Measurements from ENCODE around the gene LGALS16. TPM values are rescaled to one million over a fixed set of nuclear protein-coding genes. Genes with fewer than 3 reads are reported as not detected.

Gene LGALS16, protein sequence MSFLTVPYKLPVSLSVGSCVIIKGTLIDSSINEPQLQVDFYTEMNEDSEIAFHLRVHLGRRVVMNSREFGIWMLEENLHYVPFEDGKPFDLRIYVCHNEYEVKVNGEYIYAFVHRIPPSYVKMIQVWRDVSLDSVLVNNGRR
- total RNA-seq: not detected in 2 replicates

DNA sequence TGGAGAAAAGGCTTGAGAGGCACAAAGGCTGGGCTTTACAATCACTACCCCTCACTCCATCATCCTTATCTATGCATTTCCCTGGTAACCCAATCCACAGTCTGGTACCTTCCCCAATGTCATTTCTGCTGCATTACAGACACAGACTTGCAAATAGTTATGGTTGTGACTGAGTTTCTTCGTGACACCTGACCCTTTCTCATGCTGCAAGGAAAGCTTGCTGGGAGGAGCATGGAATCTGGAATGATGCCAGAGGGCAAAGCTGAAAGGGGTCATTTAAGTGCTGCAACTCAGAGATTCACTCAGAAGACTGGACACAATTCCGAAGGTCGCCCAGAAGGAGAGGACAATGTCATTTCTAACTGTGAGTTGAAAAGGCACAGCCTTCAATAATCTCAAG lies at the start of gene LGALS16:
LGALS16 (plus strand) TSS at position 301 of the 400 bp plus-strand sequence; CDS start at position 350, 49 bp downstream.

DNA sequence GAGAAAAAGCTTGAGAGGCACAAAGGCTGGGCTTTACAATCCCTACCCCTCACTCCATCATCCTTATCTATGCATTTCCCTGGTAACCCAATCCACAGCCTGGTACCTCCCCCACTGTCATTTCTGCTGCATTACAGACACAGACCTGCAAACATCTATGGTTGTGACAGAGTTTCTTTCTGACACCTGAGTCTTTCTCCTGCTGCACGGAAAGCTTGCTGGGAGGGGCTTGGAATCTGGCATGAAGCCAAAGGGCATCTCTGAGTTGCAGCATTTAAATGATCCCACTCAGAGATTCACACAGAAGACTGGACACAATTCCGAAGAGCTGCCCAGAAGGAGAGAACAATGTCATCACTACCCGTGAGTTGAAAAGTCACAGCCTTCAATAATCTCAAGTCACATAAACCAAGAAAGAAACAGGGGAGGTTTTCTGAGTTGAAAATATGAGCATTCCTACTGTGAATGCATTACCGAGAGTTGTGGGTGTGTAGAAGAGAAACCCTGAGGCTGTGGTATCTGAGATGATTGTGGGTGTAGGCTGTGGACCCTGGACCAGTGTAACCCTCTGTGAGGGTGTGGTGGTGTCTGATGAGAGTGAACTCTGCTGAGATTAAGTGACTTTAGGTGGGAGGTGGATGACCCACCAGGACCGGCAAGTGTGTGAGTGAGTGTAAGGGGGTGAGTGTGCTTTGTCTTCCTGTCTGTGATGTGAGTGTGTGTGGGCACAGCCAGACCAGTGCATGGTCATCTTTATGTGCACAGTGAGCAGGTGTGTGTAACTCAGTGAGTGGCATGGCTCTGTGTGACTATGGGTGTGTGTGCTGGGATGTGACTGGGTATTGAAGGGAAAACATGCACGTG lies 48.7 kb downstream of the LGALS16 start, which contains the start of gene LGALS14:
LGALS14 (plus strand) TSS at position 301 of the 864 bp plus-strand sequence; CDS start at position 349, 48 bp downstream.

Other genes with a start within 250 kb of the LGALS16 start
- gene ZFP36, start 249.1 kb upstream of the LGALS16 start, total RNA-seq: 7.3 and 8.8 TPM in 2 replicates
- 13.1 and 25.5 TPM in 2 replicates for gene PLEKHG2, start 243.2 kb upstream of the LGALS16 start, total RNA-seq
- 127 and 236 TPM in 2 replicates for gene RPS16, start 220.0 kb upstream of the LGALS16 start, total RNA-seq
- 54.5 and 81.5 TPM in 2 replicates for gene SUPT5H, start 210.3 kb upstream of the LGALS16 start, total RNA-seq
- gene TIMM50, start 175.1 kb upstream of the LGALS16 start, total RNA-seq: 70.5 and 72.4 TPM in 2 replicates
- under 0.01 and 0.33 TPM in 2 replicates for gene DLL3, start 157.0 kb upstream of the LGALS16 start, total RNA-seq
- 0.33 TPM in 1 of 2 replicates, not detected in the other for gene SELENOV, start 140.8 kb upstream of the LGALS16 start, total RNA-seq
- gene EID2B, start 123.1 kb upstream of the LGALS16 start, total RNA-seq: 2.6 and 3.3 TPM in 2 replicates
- 10.8 and 15.2 TPM in 2 replicates for gene EID2, start 115.8 kb upstream of the LGALS16 start, total RNA-seq
- not detected in 2 replicates for gene LGALS13, start 53.4 kb upstream of the LGALS16 start, total RNA-seq
- gene LGALS14, start 48.6 kb downstream of the LGALS16 start, total RNA-seq: not detected in 2 replicates
- gene CLC, start 82.1 kb downstream of the LGALS16 start, total RNA-seq: not detected in 2 replicates
- gene LEUTX, start 122.9 kb downstream of the LGALS16 start, total RNA-seq: not detected in 2 replicates
- gene DYRK1B, start 178.2 kb downstream of the LGALS16 start, total RNA-seq: 17.7 and 26.1 TPM in 2 replicates
- 67.5 and 204 TPM in 2 replicates for gene FBL, start 190.5 kb downstream of the LGALS16 start, total RNA-seq

Data from smooth muscle cell of trachea (primary cell).